ENCODE results near the gene PACS1.

PACS1 gene

DNA sequence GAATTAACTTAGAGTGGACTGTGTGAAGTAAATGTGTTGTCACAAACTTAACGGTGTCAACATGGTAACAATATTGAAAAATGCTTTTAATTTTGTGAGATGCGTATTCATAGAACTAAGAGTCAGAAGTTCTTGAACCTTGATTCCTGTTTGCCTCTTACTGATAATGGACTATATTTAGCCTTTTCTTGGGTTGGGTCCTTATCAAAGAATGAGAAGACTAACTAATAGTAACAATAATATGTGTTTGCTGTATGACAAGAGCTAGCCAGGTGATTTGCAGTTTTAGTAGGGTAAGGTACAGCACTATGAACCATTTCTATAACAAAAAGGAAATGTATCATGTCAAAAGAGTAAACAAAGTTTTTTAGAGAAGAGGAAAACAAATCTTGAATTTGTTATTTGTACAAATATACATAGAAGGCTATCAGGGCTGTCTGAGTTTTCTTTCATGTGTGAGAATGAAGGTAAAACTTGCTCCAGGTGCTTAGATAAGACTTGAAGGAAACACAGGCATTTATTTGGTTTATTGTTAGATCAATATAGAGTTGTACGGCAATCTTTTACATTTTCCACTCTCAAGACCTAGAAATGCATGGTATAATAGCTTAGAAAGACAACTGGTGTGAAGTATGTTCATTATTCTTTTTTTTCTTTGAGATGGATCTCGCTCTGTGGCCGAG lies 74.1 kb downstream of the PACS1 start:
- H3K27ac ChIP-seq, result no peak overlapping the region

DNA sequence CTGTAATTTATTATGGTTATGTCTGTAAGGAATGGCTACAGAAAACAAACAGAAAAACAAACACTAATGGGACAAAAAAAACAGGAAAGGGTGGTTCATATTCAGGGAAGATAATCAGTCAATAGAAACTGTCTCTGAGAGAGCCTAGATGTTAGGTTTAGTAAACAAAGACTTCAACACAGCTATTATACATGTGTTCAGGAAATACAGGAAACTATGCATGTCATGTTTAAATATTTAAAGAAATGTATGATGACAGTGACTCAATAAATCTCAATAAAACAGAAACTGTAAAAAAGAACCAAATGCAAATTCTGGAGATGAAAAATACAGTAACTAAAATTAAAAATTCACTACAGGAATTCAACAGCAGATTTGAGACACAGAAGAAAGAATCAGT lies 76.0 kb downstream of the PACS1 start:
- H3K27ac ChIP-seq, result no peak overlapping the region
- no peak overlapping the region for H3K4me3 ChIP-seq (ENCODE audit: low read depth in 1 of 2, low read length in 1 of 2)
- TF ChIP-seq, protein P1, sequence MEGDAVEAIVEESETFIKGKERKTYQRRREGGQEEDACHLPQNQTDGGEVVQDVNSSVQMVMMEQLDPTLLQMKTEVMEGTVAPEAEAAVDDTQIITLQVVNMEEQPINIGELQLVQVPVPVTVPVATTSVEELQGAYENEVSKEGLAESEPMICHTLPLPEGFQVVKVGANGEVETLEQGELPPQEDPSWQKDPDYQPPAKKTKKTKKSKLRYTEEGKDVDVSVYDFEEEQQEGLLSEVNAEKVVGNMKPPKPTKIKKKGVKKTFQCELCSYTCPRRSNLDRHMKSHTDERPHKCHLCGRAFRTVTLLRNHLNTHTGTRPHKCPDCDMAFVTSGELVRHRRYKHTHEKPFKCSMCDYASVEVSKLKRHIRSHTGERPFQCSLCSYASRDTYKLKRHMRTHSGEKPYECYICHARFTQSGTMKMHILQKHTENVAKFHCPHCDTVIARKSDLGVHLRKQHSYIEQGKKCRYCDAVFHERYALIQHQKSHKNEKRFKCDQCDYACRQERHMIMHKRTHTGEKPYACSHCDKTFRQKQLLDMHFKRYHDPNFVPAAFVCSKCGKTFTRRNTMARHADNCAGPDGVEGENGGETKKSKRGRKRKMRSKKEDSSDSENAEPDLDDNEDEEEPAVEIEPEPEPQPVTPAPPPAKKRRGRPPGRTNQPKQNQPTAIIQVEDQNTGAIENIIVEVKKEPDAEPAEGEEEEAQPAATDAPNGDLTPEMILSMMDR (IDR thresholded peaks at IDR 0.05), result no peak
- H3K4me1 ChIP-seq (ENCODE audit: control insufficient read depth in 1 of 2, insufficient read depth in 1 of 2, low read depth in 1 of 2, low read length in 1 of 2), result no peaks in the 10 kb centered on the region
- no peaks in the 10 kb centered on the region for H3K27me3 ChIP-seq
- H3K9me3 ChIP-seq, result no peaks in the 10 kb centered on the region
- no peaks in the 10 kb centered on the region for H3K36me3 ChIP-seq

More for the DNA sequence above, 74.1 kb downstream of the PACS1 start:
- Histone ChIP-seq H3K4me3 (ENCODE audit: low read depth in 1 of 2, low read length in 1 of 2) (no peak overlapping the region), H3K9me3 (no peaks in the 10 kb centered on the region), H3K36me3 (no peaks in the 10 kb centered on the region), H3K27me3 (no peaks in the 10 kb centered on the region), H3K4me1 (ENCODE audit: control insufficient read depth in 1 of 2, insufficient read depth in 1 of 2, low read depth in 1 of 2, low read length in 1 of 2) (peaks cover 0 to 4% of the 10 kb centered on the region in 2 experiments)
- TF ChIP-seq, protein P1 (IDR thresholded peaks at IDR 0.05), result no peak

DNA sequence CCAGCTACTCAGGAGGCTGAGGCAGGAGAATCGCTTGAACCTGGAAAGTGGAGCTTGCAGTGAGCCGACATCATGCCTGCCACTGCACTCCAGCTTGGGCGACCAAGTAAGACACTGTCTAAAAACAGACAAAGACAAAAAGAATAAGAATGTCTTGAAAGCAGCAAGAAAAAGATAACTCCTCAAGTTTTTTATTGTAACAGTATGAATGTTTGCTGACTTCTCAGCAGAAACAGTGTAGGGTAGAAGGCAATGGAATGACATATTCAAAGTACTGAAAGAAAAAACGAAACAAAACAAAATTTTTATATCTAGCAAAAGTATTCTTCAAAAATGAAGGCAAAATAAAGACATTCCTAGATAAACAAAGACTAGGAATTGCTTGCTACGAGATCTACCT lies 76.9 kb downstream of the PACS1 start:
- H3K4me1 ChIP-seq (ENCODE audit: control insufficient read depth in 1 of 2, insufficient read depth in 1 of 2, low read depth in 1 of 2, low read length in 1 of 2), result no peaks in the 10 kb centered on the region
- no peaks in the 10 kb centered on the region for H3K36me3 ChIP-seq
- TF ChIP-seq, protein P1 (IDR thresholded peaks at IDR 0.05), result no peak

GRCh38 chr11:66150140-66150539 lies 80.1 kb downstream of the PACS1 start:
- Histone ChIP-seq H3K27me3 (no peaks in the 10 kb centered on the region), H3K27ac (no peak overlapping the region), H3K36me3 (no peaks in the 10 kb centered on the region), H3K4me3 (ENCODE audit: low read depth in 1 of 2, low read length in 1 of 2) (no peak overlapping the region), H3K9me3 (no peaks in the 10 kb centered on the region), H3K4me1 (ENCODE audit: control insufficient read depth in 1 of 2, insufficient read depth in 1 of 2, low read depth in 1 of 2, low read length in 1 of 2) (no peaks in the 10 kb centered on the region)
- TF ChIP-seq, protein P1 (IDR thresholded peaks at IDR 0.05), result no peak

More for the DNA sequence above, 76.9 kb downstream of the PACS1 start:
- H3K27me3 ChIP-seq, result no peaks in the 10 kb centered on the region
- no peaks in the 10 kb centered on the region for H3K9me3 ChIP-seq
- H3K4me3 ChIP-seq (ENCODE audit: low read depth in 1 of 2, low read length in 1 of 2), result no peak overlapping the region
- H3K27ac ChIP-seq, result no peak overlapping the region

DNA sequence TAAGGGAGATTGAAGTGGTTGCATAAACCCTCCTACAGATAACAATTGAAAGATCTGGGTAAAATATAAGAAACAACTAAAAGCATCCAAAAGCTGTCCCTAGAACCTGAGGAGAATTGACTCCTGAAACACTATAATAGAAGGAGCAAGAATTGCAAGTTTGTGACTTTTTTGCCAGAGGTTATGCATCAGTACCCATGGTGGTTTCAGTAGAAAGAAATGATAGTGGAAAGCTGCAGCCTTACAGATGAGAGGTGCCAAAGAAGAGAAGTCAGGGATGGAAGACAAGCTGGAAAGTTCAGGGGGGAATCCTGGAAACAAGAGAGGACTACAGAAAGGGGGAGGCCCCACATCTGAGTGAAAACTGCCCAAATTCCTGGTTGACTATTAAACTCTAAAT lies 80.7 kb downstream of the PACS1 start:
- H3K36me3 ChIP-seq, result no peaks in the 10 kb centered on the region
- H3K4me3 ChIP-seq (ENCODE audit: low read depth in 1 of 2, low read length in 1 of 2), result no peak overlapping the region
- H3K9me3 ChIP-seq, result no peaks in the 10 kb centered on the region
- TF ChIP-seq, protein P1 (IDR thresholded peaks at IDR 0.05), result no peak
- H3K4me1 ChIP-seq (ENCODE audit: control insufficient read depth in 1 of 2, insufficient read depth in 1 of 2, low read depth in 1 of 2, low read length in 1 of 2), result no peaks in the 10 kb centered on the region
- no peaks in the 10 kb centered on the region for H3K27me3 ChIP-seq
- no peak overlapping the region for H3K27ac ChIP-seq

Measured in neutrophil (primary cell).